H1 (cell line): ENCODE results near the gene NUPR1. TPM values are rescaled to one million over a fixed set of nuclear protein-coding genes. Genes with fewer than 3 reads are reported as not detected.

Source experiments
- CREB1 ChIP-seq: IDR thresholded peaks from 2 replicates; pipeline ENCODE4 v1.6.1; 2012; ENCODE audit warnings: inconsistent platforms
- EGR1 ChIP-seq: IDR thresholded peaks from 2 replicates; pipeline ENCODE4 v1.6.1; 2011; ENCODE audit warnings: low read depth, low read length, borderline replicate concordance
- RNF2 ChIP-seq: fragments of 200-900, 300-1000 bp; sonication (generic); IDR thresholded peaks from 2 replicates; pipeline ENCODE4 v1.7.1; 2016; ENCODE audit warnings: borderline replicate concordance, low read depth, mild to moderate bottlenecking, antibody characterized with exemption, low read length; ENCODE audit not compliant: poor library complexity, severe bottlenecking; ENCODE audit errors: missing control alignments
- RXRA ChIP-seq: IDR thresholded peaks from 2 replicates; pipeline ENCODE4 v1.6.1; 2011; ENCODE audit warnings: low read depth, mild to moderate bottlenecking, low read length, moderate library complexity; ENCODE audit not compliant: insufficient read depth
- SUZ12 ChIP-seq: fragments of 200-600 bp; sonication (generic); IDR thresholded peaks from 2 replicates; pipeline ENCODE4 v1.6.1; 2012; ENCODE audit warnings: mild to moderate bottlenecking, inconsistent platforms, low read length, moderate library complexity, mixed read lengths
- TAF1 ChIP-seq: IDR thresholded peaks from 2 replicates; pipeline ENCODE4 v1.6.1; 2011; ENCODE audit warnings: mild to moderate bottlenecking, low read depth, low read length
- TCF12 ChIP-seq: IDR thresholded peaks from 2 replicates; pipeline ENCODE4 v1.6.1; 2011; ENCODE audit warnings: low read depth, mild to moderate bottlenecking, low read length
- ZNF274 ChIP-seq: IDR thresholded peaks from 2 replicates; pipeline ENCODE4 v1.7.0; 2012; ENCODE audit warnings: low read length, borderline replicate concordance; ENCODE audit errors: extremely low read depth
- polyA plus RNA-seq, 7 experiments: library from polyadenylated mRNA; depleted of rRNA in 3 of 7; stranded (reverse) in 5 of 7; unstranded in 2 of 7; fragments of >200 nt in 5 of 7; fragments of 200-250 nt in 2 of 7; gene quantifications; 1 replicate in 5 of 7; 2 replicates in 1 of 7; 4 replicates in 1 of 7; pipeline versions ENCODE4 v1.2.1 to v1.2.3, GENCODE V29; 2011 to 2013; ENCODE audit warnings: missing spikeins in 2 of 7, mixed read lengths in 2 of 7
- total RNA-seq: library from RNA; stranded (reverse); fragmentation: NEBNext Ultra II Directional; extraction: Animal tissue kit (Norgen Biotek cat#: 25700); gene quantifications from 2 replicates; pipeline ENCODE4 v1.2.1, GENCODE V29; 2021

The NUPR1 gene
- total and polyA plus RNA-seq, 2 of the 8 experiments (the other 6 are each of a cell fraction or from before 2014, with no cell fraction given): 0.17 to 0.20 TPM

DNA sequence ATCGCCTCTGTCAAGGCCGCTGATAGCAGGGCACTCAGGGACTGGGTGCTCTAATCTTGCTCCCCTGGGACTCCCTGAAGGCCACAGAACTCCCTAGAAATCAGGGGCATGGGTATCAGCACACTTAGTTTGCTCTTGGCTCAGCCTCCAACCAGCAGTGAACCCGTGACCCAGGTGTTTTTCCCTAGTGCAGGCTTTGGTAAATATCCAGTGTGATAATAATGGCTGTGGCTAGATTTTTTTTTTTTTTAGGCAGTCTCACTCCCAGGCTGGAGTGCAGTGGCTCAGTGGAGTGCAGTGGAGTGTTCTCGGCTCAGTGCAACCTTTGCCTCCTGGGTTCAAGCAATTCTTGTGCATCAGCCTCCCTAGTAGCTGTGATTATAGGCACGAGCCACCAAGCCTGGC is 10.3 kb downstream of the NUPR1 start (continued):
- TF ChIP-seq EGR1: no peak
- TF ChIP-seq RXRA: no peak
- TF ChIP-seq TCF12: no peak
- TF ChIP-seq SUZ12: no peak
- TF ChIP-seq CREB1: no peak
- TF ChIP-seq RNF2: no peak
- TF ChIP-seq TAF1: no peak
- no peak for TF ChIP-seq ZNF274
